ENCODE data around the gene GAGE12J.
"Not testable (repeated sequence)": the region's sequence is repeated elsewhere in the genome, so short reads cannot be mapped to it uniquely, and the experiment has no call there.

The GAGE12J gene, protein sequence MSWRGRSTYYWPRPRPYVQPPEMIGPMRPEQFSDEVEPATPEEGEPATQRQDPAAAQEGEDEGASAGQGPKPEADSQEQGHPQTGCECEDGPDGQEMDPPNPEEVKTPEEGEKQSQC

DNA sequence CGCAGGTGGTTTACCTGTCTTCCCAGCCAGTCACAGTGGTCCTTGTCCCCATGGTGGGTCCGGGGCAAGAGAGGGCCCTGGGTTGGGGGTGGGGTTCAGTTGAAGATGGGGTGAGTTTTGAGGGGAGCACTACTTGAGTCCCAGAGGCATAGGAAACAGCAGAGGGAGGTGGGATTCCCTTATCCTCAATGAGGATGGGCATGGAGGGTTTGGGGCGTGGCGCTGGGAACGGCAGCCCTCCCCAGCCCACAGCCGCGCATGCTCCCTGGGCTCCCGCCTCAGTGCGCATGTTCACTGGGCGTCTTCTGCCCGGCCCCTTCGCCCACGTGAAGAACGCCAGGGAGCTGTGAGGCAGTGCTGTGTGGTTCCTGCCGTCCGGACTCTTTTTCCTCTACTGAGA lies at the start of gene GAGE12J:
Gene GAGE12J, plus strand, starts transcription at position 301 of the 400 bp plus-strand sequence. CDS start 1,157 bp downstream, outside the sequence.
- H3K4me3 ChIP-seq (ENCODE audit: low read depth, low read length); H3K27ac ChIP-seq; in situ Hi-C loops (cut with HindIII; ENCODE audit: low pct_ligation_motif_present, low sequenced_read_pairs); H3K27me3 ChIP-seq (replicated peaks); H3K36me3 ChIP-seq (replicated peaks); DNase-seq: not testable (repeated sequence)

GRCh38 chrX:49272421-49272820 lies 49.4 kb upstream of the GAGE12J start:
- no peak for DNase-seq
- H3K27ac ChIP-seq, result no peak overlapping the region

GRCh38 chrX:49273181-49273727 lies 48.6 kb upstream of the GAGE12J start:
- Histone ChIP-seq H3K27ac (no peak overlapping the region), H3K27me3 (replicated peaks) (no peaks in the 10 kb centered on the region), H3K4me3 (ENCODE audit: low read depth, low read length) (no peak overlapping the region), H3K36me3 (replicated peaks) (no peaks in the 10 kb centered on the region)
- in situ Hi-C loops (cut with HindIII; ENCODE audit: low pct_ligation_motif_present, low sequenced_read_pairs), result no loop called here
- TF ChIP-seq CTCF (IDR thresholded peaks at IDR 0.05; ENCODE audit: low read depth, low read length, missing control alignments), result no peak
- no peak for DNase-seq

More at GRCh38 chrX:49272421-49272820, 49.4 kb upstream of the GAGE12J start:
- Histone ChIP-seq H3K27me3 (replicated peaks) (no peaks in the 10 kb centered on the region), H3K36me3 (replicated peaks) (no peaks in the 10 kb centered on the region), H3K4me3 (ENCODE audit: low read depth, low read length) (no peak overlapping the region)
- in situ Hi-C loops (cut with HindIII; ENCODE audit: low pct_ligation_motif_present, low sequenced_read_pairs), result no loop called here
- no peak for TF ChIP-seq CTCF (IDR thresholded peaks at IDR 0.05; ENCODE audit: low read depth, low read length, missing control alignments)

DNA sequence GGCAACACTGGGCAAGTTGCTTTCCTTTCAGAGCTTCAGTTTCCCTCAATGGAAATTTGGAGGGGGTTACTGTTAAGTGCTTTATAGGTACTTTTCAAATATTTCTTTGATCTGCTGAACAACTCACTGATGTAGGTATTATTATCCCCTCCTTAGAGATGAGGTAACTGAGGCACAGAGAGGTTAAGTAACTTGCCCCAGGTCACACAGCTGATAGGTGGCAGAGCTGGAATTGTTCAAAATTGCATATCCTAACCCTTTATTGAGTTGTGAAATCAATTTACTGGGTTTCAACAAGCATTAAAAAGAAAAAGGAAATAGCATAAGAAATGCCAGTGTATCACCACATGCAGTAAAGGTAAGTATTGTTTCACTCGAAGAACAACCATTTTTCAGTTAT lies 45.6 kb upstream of the GAGE12J start:
- H3K27ac ChIP-seq, result no peak overlapping the region
- H3K4me3 ChIP-seq (ENCODE audit: low read depth, low read length), result no peak overlapping the region
- H3K27me3 ChIP-seq (replicated peaks), result no peaks in the 10 kb centered on the region
- in situ Hi-C loops (cut with HindIII; ENCODE audit: low pct_ligation_motif_present, low sequenced_read_pairs), result no loop called here
- DNase-seq, result no peak
- H3K36me3 ChIP-seq (replicated peaks), result no peaks in the 10 kb centered on the region
- no peak for TF ChIP-seq CTCF (IDR thresholded peaks at IDR 0.05; ENCODE audit: low read depth, low read length, missing control alignments)

DNA sequence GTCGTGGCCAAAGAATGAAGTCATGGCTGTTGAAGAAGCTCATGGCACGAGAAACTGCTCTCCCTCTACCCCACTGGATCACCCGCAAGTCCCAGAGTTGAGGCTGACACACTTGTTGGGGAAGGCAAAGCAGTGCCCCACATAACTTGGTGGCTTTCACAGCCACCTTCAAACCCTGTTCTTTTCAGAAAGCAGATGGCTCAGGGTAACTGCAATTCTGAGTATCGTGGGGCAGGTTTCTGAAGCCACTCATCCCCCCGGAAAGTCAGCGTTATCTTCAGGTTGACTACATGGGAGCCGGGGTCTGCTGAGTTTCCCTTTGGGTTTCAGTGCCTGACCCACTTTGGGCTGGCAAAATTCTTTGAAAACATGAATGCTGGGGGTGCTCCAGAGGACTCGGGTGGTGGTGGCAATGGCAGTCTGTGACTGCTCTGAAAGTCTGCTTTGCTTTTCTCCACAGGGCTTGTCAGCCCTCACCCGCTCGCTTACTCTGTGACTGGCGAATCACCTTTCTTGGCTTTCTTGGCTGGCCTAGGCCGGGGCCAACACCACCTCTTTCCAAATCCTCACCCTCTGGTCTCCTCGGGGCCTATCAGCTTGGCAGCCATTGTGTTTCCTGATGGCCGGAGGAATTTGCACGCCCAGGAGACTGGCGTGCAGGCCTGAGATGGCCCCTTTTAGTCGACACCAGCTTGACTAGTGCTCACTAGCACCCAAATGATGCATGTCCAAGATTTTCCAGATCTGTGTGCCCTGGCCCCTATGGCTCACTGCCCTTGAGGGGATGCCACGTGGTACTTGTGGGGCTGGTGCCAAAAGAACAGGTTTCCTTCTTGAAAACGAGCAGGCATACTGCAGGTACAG lies 44.9 kb upstream of the GAGE12J start:
- Histone ChIP-seq H3K36me3 (replicated peaks) (no peaks in the 10 kb centered on the region), H3K27me3 (replicated peaks) (no peaks in the 10 kb centered on the region), H3K4me3 (ENCODE audit: low read depth, low read length) (no peak overlapping the region), H3K27ac (no peak overlapping the region)
- in situ Hi-C loops (cut with HindIII; ENCODE audit: low pct_ligation_motif_present, low sequenced_read_pairs), result no loop called here
- no peak for TF ChIP-seq CTCF (IDR thresholded peaks at IDR 0.05; ENCODE audit: low read depth, low read length, missing control alignments)
- DNase-seq, result no peak

DNA sequence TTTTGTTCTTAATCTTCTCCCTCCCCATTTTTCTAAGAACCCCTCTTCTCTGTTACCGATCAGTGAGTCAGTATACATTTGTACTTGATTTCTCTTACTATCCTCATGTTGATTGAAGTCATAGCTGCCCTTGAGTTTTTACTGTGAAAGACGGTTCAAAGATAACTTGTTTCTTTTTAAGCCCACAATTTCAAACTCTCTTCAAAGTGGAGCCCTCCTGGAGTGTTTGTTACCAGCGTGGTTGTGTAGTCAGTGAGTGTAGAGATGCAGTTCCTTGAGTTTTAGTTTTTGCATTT lies 44.4 kb upstream of the GAGE12J start:
- in situ Hi-C loops (cut with HindIII; ENCODE audit: low pct_ligation_motif_present, low sequenced_read_pairs), result no loop called here
- Histone ChIP-seq H3K27ac (no peak overlapping the region), H3K27me3 (replicated peaks) (no peaks in the 10 kb centered on the region), H3K36me3 (replicated peaks) (no peaks in the 10 kb centered on the region), H3K4me3 (ENCODE audit: low read depth, low read length) (no peak overlapping the region)
- DNase-seq, result no peak
- TF ChIP-seq CTCF (IDR thresholded peaks at IDR 0.05; ENCODE audit: low read depth, low read length, missing control alignments), result no peak

Data from brain microvascular endothelial cell (primary cell).